ENCODE measurements around the gene BSPRY.
A peak's percentile ranks its signal among the peaks of the same experiment; 100 is the strongest.

BSPRY gene

DNA sequence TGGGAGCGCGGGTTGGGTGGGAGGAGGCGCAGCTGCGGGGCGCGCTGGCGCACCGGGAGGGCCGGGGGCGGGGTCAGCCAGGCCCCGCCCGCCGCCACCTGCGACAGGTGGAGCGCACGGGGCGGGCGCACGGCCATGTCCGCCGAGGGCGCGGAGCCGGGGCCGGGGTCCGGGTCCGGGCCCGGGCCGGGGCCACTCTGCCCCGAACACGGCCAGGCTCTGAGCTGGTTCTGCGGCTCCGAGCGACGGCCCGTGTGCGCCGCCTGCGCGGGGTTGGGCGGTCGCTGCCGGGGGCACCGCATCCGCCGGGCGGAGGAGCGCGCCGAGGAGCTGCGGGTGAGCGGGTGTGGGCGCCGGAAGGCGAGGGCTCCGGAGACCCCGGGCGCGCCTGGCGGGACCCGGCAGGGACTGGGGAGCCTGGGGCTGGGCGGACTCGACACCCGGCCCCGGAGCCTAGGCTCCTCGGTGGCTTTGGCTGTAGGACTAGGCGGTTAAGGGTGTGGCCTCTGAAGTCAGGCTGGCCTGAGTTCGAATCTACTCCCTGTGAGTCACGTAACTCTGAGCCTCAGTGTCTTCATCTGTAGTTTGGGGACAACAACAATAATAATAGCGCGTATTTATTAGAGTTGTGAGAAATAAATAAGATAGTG, at the start of gene BSPRY:
Gene BSPRY, plus strand, starts transcription at position 97 of the 650 bp plus-strand sequence. Its CDS starts 39 bp downstream, at position 136.
- no peak for DNase-seq

DNA sequence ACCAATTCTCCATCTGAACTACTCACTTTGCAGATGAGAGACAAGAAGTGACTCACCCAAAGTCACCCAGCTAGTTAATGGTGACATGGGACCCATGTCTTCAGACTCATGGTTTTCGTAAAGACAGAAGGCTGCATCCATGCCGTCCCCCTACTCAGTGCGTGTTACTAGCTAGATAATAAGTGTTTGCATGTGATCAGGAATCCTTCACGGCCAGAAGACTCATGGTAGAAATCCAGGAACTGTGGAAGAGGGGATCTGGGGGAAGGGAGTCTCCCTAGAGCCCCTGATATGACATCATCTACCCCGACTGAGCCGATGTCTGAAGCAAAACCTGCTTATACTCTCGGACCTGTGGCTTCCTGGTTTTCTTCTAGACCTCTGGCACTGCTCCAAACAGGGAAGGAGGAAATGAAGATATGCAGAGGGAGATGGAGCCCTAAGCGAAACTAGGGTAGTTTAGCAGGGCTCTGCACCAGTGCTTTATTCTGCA, 49.5 kb upstream of the BSPRY start:
- no peak for DNase-seq

DNA sequence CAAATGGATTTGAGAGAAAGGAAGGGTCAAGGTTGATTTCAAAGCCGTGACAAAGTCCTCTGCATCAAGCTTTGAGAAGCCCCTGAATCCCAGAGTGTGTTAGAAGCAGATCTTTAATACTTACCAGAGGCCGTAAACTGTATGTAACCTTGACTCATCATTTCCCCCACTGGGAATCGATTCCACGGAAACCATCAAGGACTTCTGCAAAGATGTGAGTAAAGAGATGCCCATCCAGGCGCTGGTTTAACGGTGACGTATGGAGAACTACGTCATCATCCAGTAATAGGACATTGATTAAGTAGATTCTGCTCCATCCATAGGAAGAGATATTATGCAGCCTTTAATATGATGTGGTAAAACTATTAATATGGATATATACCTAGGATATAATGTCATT, 47.8 kb upstream of the BSPRY start:
- DNase-seq = no peak

DNA sequence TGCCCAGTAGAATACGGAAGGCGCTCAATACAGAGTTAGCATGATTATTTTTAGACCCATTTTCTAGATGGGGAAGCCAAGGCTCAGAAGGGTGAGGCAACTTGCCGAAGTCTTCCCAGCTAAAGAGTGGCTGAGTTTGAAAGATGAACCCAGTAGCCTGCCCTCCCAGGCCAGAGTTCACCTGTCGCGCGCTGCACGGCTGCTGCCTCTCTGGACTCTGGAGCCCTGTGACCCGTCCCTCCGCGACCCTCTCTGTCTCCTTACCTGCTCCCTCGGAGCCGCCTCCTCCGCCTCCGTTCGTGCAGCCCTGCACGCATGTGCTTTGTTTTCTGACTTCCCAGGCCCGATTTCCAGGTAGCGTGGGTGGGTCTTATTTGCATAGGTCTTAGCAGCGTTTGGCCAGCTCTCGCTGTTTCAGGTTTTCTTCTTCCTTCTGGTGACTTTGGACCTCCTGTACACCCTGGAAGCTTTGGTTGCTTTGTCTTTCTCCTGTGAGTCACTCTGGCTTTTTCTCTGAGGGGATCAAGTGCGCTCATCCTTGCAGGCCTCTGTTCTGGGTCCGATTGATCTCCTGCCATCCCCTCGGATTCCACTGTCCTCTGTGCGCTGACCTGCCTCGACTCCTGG, 46.4 kb upstream of the BSPRY start, which contains the start of gene RNF183:
Gene RNF183, minus strand, starts transcription at position 585 of the 627 bp plus-strand sequence. CDS start 5,192 bp downstream, outside the sequence.
- no peak for DNase-seq

DNA sequence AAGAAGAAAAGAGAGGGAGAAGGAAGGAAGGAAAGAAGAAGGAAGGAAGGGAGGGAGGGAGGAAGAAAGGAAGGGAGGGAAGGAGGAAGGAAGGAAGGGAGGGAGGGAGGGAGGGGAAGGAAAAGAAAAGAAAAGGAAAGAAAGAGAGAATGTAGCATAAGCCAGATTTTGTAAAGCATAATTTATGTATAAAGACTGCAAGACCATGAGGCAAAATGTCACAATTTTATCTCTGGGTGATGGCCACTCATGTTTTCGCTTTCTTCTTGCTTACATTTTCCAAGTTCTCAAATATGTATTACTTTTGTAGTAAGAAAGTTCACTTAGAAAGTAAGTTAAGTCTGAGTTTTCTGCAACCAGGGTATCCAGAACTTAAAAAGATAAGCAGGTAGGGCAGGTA, 42.8 kb upstream of the BSPRY start:
- DNase-seq = no peak

DNA sequence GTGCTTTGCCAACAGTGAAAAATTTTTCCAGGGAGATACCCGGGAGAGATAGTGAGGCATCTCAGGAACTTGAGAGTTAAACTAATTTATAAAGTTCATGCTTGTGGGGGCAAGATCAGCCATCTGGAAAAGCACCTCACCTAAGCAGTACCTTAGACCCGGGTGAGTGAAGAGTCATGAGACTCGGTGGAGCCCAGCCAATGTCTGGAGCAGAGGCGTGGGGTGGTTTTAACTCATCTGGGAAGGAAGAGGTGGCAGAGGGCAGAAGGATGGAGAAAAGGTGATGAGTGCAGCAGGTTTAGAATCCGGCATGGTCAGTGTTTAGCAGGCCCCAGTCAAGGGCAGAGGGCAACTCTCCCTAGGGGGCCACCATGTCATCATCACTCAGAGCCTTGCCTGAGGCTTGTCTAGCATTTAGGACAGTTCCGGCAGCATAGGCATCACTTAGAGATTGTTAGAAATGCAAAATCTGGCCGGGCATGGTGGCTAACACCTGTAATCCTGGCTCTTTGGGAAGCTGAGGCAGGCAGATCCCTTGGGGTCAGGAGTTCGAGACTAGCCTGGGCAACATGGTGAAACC, 41.9 kb upstream of the BSPRY start:
- DNase-seq = no peak

DNA sequence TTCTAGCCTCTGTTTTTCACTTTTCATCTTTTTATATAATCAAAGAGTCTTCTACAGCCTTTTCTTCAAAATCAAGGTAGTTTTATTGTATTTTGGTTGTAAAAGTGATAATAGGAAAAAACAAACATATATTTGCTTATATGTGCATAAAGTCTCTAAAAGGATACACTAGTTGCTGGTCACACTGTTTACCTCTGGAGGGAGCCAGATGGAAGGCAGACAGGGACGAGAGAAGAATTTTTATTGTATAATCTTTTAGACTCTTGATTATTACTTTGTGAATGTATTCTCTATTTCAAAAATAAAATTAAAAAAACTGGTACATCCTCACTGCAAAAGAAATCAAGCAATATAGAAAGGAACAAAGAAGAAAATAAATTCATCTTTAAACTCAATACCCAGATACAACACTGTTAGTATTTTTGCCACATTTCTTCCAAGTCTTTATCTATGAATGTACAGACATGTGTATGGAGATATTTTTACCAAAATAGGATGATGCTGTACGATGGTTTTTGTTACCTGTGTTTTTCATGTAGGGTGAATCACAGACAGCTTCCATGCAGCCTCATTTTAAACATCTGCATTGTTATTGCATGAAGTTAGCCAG, 40.0 kb upstream of the BSPRY start:
- DNase-seq = no peak

DNA sequence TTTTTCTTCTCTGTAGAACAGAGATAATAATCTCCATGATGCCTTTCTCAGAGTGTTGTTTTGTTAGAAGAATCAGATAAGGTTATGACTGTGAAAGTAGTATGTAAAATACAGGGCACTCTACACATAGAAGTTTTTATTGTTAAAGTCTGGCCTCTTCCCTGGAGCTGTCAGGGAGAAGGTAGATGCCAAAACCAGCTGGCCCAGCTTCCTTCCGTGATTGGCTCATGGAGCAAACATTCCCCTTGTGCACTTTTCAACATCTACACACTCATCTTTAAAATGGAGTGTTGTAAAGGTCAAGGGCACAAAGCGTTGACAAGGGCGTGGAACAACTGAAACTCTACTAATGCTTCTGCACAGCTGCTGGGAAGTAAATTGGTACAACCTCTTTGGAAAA, 38.8 kb upstream of the BSPRY start:
- no peak for DNase-seq

DNA sequence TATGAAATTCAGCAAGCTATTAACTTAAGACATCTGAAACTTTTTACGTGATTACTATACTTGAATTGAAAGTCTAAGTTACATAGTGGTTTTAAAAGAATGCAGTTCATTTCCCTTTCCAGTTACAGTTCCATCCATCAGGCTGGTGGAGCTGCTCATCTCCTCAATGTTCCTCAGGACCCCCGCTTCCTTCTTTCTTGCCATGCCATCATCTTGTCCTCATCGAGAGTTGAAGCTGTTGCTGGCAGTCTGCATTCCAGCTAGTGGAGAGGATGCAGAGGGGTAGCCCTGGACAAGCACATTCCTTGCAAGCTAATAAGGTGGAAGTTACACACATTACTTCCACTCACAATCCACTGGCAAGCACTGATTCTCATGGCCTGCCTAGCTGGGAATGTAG, 37.4 kb upstream of the BSPRY start:
- no peak for DNase-seq

DNA sequence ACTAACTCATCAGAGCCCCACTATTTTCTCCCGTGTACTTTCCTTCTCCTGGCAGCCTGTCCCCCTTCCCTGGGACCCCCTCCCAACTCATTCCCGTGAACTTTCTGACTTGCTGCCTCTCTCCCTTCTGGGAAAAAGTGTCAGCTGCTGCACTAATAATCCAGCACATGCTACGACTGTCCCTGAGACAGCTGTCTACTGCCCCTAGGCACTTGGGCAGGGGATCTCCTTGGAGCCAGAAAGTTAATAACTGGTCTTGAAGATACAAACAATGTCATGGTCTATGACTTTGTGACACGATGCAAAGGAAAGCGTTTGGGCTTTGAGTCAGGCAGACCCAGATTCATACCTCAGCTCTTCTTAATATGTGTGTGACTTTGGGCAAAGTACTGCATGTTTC, 36.1 kb upstream of the BSPRY start:
- DNase-seq = no peak

DNA sequence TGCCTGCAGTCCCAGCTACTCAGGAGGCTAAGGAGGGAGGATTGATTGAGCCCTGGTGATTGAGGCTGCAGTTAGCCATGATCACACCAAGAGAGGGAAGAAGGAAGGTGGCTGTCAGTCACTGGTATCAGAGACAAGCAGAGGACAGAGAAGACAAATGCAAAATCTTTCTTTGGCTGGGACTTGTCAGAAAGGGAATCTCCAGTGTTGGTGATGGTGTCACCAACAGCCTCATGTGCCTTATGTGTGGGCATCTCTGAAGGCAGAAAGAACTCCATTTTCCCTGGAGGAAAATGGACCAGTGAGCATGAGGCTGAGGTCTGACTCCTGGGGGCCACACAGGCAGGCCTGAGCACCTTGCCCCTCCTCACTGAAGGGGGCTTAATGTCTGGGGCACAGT, 34.1 kb upstream of the BSPRY start:
- DNase-seq = no peak

DNA sequence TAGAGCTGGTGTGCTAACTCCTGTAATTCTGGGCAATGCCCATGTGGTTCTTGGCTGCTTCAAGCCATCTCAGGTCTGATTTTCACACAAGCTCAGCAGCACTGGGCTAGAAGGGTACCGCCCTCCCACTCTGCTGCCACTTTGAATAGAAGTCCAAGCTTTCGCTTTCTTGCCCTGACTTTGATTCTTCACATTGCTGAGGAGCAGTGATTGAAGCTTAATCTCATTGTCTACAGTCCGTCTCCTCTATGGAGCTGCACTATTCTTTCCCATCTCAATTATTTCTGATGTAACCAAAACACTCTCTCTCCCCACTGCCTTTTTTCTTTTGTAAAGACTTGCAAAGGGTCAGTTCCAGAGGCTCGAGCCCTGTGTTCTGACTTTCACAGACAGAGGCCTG, 33.3 kb upstream of the BSPRY start:
- DNase-seq = no peak

DNA sequence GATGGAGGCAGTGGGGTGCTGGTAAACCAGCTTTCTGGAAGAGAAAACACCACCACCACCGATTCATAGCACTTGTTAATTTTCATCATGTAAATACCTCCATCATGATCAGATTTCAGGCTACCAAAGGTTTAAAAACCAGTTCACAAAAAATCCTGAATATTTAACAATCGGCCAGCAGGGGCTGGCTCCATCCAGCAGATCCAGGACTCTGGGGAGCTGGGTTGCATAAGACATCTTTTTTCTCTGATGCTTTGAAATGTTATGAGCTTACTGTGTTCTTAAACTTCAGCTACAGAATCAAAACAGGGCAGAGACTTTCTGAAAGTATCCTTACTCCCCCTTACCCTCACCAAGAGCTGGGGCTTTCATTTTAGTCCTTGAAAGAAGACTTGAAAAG, 31.6 kb upstream of the BSPRY start:
- DNase-seq = no peak

DNA sequence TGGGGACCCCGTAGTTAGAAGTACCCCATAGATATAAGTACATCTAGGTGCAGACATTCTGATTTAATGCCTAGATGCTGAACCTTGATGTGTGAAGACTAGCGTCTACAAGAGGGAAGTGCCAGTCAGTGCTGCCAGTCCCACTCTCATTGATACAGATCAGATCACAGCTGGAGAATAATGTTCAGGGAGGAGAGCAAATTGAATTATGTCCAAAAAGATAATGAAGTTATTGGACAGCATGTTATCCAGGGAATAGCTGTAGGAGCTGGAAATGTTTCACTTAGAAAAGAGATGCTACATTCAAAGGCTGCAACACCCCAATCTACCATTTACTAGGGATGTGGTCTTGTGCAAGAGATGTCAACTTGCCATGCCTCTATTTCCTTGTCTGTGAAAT, 30.3 kb upstream of the BSPRY start:
- DNase-seq = no peak

DNA sequence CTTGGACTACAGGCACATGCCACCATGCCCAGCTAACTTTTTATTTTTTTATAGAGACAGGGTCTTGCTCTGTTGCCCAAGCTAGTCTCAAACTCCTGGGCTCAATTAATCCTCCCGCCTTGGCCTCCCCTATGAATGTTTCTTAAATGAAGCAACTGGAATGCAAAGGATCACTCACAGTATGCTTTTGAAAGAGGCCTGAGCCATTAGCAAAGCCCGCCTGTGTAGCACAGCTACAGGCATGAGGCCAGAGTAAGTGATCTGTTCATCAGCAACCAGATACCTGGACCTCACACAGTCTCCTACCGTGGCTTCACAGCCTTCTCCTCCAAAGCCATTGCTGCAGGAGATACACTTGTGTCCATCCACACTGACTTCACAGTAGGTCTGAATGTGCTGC, 29.3 kb upstream of the BSPRY start:
- DNase-seq = no peak

DNA sequence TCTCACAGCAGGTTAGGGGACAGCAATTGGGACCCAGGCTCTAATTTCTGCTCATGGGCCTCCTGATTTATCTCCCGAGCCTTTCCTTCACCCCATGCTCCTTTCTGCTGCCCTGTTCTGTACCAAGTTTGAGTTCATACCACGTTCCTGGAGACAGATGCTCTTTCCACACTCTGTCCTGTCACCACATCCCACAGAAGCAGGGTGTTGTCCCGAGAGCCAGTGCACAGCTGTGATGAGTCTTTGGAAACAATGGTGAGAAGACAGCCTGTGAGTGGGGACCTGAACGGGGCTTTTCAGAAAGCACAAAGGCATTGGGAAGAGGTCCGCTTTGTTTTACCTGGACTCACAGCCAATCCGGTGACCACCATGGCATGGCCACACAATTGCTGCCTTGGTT, 26.7 kb upstream of the BSPRY start:
- no peak for DNase-seq

DNA sequence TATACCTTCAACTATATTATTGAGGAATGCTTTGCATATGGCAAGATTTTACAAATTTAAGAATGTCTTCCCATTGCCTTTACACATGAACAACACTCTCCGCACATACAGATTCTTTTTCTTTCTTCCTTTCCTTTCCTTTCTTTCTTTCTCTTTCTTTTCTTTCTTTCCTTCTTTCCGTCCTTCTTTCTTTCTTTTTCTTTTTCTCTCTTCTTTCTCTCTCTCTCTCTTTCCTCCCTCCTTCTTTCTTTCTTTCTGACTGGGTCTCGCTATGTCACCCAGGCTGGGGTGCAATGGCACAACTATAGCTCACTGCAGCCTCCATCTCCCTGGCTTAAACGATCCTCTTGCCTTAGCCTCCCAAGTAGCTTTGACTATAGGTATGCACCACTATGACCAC, 23.1 kb upstream of the BSPRY start:
- DNase-seq = no peak

DNA sequence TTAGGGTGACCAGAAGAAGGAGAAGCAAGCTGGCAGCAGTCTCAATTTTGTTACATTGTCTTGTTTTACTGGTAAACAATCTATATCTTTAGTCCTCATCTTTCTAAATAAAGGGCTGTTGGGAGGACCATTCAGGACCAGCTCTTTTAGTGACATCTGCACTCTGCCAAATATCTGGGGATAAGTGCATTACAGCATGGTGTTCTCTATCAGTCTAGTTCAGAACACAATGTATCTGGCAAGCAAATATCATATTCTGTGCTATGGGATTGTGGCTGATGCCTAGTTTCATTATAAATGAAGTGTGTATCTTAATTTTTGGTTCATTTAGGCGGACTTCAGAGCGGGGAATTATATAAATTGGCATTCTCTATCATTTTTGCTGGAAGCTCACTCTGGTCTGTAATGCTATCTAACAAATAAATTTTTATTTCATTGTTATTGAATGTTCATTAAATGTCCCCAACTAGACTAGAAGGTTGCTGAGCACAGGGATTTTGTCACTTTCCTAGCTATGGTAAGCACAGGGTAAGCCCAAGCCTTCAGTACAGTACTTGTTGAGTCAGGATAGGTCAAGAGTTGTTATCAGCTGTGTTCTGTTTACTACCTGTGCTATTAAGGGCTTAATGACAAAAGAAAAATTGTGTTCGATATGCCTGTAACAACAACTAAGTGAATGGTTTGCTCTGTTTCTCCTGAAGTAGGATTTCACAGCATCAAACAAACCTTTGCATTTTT, 21.1 kb upstream of the BSPRY start:
- no peak for DNase-seq

DNA sequence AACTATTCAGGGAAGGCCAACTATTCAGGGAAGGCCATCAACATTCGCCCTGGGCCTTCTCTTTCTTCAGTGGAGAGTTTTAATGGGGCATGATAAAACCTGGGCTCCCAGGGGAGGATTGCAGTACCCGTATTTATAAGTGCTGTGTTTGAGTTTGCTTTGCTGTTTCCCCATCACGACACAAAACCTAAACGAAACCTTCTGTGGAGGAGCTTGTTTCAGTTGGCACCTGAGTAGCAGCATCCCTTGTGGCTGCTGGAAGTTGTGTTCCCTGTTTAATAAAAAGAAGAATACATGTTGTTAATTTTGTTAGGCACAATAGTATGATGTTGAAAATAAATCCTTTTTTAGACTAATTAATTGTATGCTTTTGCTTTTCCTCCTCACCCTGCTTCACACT, 17.6 kb upstream of the BSPRY start:
- no peak for DNase-seq

DNA sequence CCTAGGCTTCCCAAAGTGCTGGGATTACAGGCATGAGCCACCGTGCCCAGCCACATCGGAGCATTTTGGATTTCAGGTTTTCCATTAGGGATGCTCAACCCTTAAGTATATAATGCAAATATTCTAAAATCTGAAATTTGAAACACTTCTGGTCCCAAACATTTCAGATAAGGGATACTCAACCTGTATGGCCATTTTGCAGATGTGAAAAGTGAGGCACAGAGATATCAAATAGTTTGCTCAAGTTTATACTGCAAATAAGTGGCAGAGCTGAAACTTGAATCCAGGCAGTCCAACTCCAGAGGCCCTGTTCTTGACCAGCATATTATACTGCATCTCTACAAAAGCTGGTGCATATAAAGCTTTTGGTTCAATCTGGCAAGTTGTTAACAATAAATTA, 11.6 kb upstream of the BSPRY start:
- DNase-seq = no peak

DNA sequence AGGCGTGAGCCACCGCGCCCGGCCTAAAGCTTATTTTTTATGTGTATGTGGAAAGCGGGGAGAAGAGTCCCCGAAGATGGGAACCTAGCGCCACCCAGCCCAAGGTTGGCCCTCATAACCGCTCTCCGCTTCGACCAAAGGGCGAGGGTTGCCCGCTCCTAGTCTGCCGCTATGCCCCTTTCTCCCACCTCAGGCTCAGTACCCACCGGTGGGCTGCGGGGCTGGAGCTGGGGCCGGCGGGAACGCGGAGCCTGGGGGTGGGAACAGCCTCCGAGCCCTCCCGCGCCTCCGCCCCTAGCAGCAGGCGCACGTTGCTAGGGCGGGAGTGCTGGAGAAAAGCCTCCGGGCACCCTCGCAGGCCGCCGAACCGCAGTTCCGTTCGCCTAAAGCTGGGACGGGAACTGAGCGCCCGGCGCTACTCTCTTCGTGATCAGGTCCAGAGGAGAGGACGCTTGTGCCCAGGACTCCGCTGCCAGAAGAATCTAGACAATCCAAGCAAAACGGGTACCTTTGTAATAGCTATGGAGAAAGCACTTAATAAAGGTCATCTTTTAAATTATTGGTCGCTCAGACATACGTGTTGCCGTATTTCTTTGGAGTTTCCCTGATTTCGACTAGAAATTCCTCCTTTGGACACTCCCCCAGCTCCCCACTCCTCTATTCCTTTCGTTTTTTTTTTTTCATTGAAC, 9.2 kb upstream of the BSPRY start, which contains the start of gene WDR31:
Gene WDR31, minus strand, starts transcription at position 265 of the 689 bp plus-strand sequence. CDS start 8,253 bp downstream, outside the sequence.
- peak; percentile 80 for DNase-seq

DNA sequence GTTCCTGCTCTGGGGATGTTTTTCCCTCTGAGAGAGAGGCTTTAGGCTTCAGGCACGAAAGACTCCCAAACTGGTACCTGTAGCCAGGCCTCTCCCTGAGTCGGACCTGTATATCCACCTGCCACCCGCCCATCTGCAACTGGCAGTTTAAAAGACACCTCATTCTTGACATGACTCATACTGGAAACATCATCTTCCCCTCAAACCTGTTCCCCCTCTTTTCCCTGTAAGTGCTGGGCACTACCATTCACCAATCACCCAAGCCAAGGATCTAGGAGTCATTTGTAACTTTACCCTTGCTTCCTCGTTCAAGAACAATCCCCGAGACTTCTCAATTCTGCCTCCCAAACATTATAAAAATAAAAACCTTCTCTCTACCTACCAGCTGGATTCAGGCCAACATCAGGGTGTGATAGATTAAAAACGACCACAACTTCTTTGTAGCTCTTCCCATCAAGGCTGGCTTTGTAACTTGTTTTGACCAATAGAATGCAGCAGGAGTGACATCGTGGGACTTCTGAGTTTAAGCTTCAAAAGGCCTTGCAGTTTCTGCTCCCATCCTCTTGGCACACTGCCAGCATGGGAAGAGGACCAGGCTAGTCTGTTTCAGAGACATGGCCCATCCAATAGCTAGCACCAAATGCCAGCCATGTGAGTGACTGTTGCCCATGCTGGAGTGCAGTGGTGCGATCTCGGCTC, 7.5 kb upstream of the BSPRY start:
- DNase-seq = no peak
